Keratinocyte (primary cell): Measurements from ENCODE around the gene PRRG1. TPM values are rescaled to one million over a fixed set of nuclear protein-coding genes. Genes with fewer than 3 reads are reported as not detected.

Source experiments
- DNase-seq: peaks from one replicate; pipeline ENCODE4 v3.0.0-alpha.2; 2011; ENCODE audit warnings: low read depth, missing footprints, low spot score
- FAIRE-seq: peaks from 2 replicates; lab custom pipeline; 2011; peaks lifted over from hg19 to GRCh38; lab: Jason Lieb, UNC
- H2AFZ ChIP-seq: 2 replicates; pipeline ENCODE4 v1.6.0; 2012; ENCODE audit warnings: low read length, control low read depth, inconsistent platforms; ENCODE audit not compliant: control insufficient read depth
- H3K27ac ChIP-seq: 2 replicates; pipeline ENCODE4 v1.5.1; 2011; ENCODE audit warnings: low read length; ENCODE audit not compliant: control insufficient read depth, insufficient read depth
- H3K27me3 ChIP-seq: 3 replicates; pipeline ENCODE4 v1.6.0; 2011; ENCODE audit warnings: low read length; ENCODE audit not compliant: control insufficient read depth, insufficient read depth; ENCODE audit errors: extremely low read depth
- H3K36me3 ChIP-seq, 2 experiments: 2 replicates in 1 of 2; 3 replicates in 1 of 2; pipeline ENCODE4 v1.5.1; 2011; ENCODE audit warnings: low read length in 2 of 2, mild to moderate bottlenecking in 1 of 2; ENCODE audit not compliant: control insufficient read depth in 2 of 2, insufficient read depth in 2 of 2; ENCODE audit errors: extremely low read depth in 1 of 2
- H3K4me1 ChIP-seq: 3 replicates; pipeline ENCODE4 v1.5.1; 2011; ENCODE audit warnings: low read length; ENCODE audit not compliant: control insufficient read depth, insufficient read depth; ENCODE audit errors: extremely low read depth
- H3K4me2 ChIP-seq: 3 replicates; pipeline ENCODE4 v1.6.0; 2011; ENCODE audit warnings: low read depth, low read length; ENCODE audit not compliant: control insufficient read depth, insufficient read depth; ENCODE audit errors: extremely low read depth
- H3K4me3 ChIP-seq, 3 experiments: fragments of 200-600 bp in 1 of 3; sonication (generic) in 1 of 3; 2 replicates in 2 of 3; 3 replicates in 1 of 3; pipeline ENCODE4 v1.5.1; 2011 to 2016; ENCODE audit warnings: low read length in 3 of 3, mild to moderate bottlenecking in 3 of 3, control low read depth in 2 of 3, inconsistent platforms in 1 of 3, low read depth in 1 of 3, mixed read lengths in 1 of 3, mixed run types in 1 of 3, moderate library complexity in 1 of 3; ENCODE audit not compliant: control insufficient read depth in 2 of 3, insufficient read depth in 2 of 3; ENCODE audit errors: extremely low read depth in 1 of 3
- H3K79me2 ChIP-seq: 2 replicates; pipeline ENCODE4 v1.6.0; 2012; ENCODE audit warnings: low read length; ENCODE audit not compliant: control insufficient read depth, insufficient read depth
- H3K9ac ChIP-seq: 3 replicates; pipeline ENCODE4 v1.6.0; 2011; ENCODE audit warnings: low read length; ENCODE audit not compliant: control insufficient read depth, insufficient read depth; ENCODE audit errors: extremely low read depth
- H3K9me1 ChIP-seq: 3 replicates; pipeline ENCODE4 v1.6.0; 2011; ENCODE audit warnings: low read length; ENCODE audit not compliant: control insufficient read depth, insufficient read depth; ENCODE audit errors: extremely low read depth
- H3K9me3 ChIP-seq: 2 replicates; pipeline ENCODE4 v1.5.1; 2012; ENCODE audit warnings: low read depth, low read length; ENCODE audit not compliant: control insufficient read depth
- H4K20me1 ChIP-seq: 3 replicates; pipeline ENCODE4 v1.6.0; 2011; ENCODE audit warnings: low read length; ENCODE audit not compliant: control insufficient read depth, insufficient read depth; ENCODE audit errors: extremely low read depth
- EZH2 ChIP-seq: IDR thresholded peaks from one replicate; pipeline ENCODE4 v1.6.1; 2012; ENCODE audit warnings: inconsistent platforms, mild to moderate bottlenecking, low read length, moderate library complexity
- dilution Hi-C: fragments of 300-500 bp; cut with MboI; formaldehyde crosslinking; loops from one replicate; pipeline ENCODE4 v1.7.0; 2020; ENCODE audit warnings: low sequenced_read_pairs; ENCODE audit not compliant: extremely low pct_ligation_motif_present
- polyA plus RNA-seq, 5 experiments: library from polyadenylated mRNA; depleted of rRNA in 3 of 5; stranded (reverse) in 3 of 5; stranded (forward) in 1 of 5; unstranded in 1 of 5; fragments of >200 nt; gene quantifications; 1 replicate in 1 of 5; 2 replicates in 3 of 5; 3 replicates in 1 of 5; pipeline versions ENCODE4 v1.2.1 to v1.2.3, GENCODE V29; 2011 to 2012; ENCODE audit warnings: missing spikeins in 2 of 5, low read depth in 1 of 5, low replicate concordance in 1 of 5
- TF ChIP-seq, protein P1 (sequence below), 3 experiments: IDR thresholded peaks in 1 of 3; conservative IDR thresholded peaks in 1 of 3; optimal IDR thresholded peaks in 1 of 3; 2 replicates in 2 of 3; 3 replicates in 1 of 3; pipeline versions ENCODE3 to v1.5.1; 2011; ENCODE audit warnings: low read length in 3 of 3, mild to moderate bottlenecking in 3 of 3, moderate library complexity in 2 of 3, control low read depth in 1 of 3, inconsistent platforms in 1 of 3; ENCODE audit not compliant: insufficient read depth in 2 of 3; ENCODE audit errors: extremely low read depth in 1 of 3

The PRRG1 gene
- polyA plus RNA-seq, 1 donor (not counting 4 experiments of a cell fraction or from before 2014, with no cell fraction given), result 29.2 TPM

DNA sequence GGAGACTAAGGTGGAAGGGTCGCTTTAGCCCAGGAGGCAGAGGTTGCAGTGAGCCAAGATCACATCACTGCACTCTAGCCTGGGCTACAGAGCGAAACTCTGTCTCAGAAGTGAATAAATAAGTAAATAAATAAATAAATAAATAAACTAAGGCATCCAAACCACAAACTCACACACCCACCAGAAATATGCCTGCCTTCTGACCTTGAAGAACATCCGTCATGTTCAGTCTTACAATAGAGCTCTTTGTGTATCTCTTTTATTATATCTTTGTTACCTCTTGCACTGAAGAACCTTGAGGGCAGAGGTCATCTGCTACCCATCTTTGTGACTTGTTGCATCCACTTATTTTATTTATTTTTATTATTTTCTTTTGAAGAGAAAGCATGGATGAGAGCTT lies 71.6 kb downstream of the PRRG1 start:
- no peak overlapping the region for H3K27ac ChIP-seq
- H3K79me2 ChIP-seq, result no peaks in the 10 kb centered on the region
- FAIRE-seq (no peak), DNase-seq (no peak)
- H3K4me1 ChIP-seq, result no peaks in the 10 kb centered on the region
- TF ChIP-seq EZH2, result no peak
- TF ChIP-seq, protein P1, sequence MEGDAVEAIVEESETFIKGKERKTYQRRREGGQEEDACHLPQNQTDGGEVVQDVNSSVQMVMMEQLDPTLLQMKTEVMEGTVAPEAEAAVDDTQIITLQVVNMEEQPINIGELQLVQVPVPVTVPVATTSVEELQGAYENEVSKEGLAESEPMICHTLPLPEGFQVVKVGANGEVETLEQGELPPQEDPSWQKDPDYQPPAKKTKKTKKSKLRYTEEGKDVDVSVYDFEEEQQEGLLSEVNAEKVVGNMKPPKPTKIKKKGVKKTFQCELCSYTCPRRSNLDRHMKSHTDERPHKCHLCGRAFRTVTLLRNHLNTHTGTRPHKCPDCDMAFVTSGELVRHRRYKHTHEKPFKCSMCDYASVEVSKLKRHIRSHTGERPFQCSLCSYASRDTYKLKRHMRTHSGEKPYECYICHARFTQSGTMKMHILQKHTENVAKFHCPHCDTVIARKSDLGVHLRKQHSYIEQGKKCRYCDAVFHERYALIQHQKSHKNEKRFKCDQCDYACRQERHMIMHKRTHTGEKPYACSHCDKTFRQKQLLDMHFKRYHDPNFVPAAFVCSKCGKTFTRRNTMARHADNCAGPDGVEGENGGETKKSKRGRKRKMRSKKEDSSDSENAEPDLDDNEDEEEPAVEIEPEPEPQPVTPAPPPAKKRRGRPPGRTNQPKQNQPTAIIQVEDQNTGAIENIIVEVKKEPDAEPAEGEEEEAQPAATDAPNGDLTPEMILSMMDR (optimal IDR thresholded peaks at IDR 0.05 in 1 of 3, IDR thresholded peaks at IDR 0.05 in 1 of 3, conservative IDR thresholded peaks at IDR 0.05 in 1 of 3; ENCODE audit: extremely low read depth in 1 of 3, insufficient read depth in 2 of 3, low read length in 3 of 3), result no peak
- no peaks in the 10 kb centered on the region for H3K9me1 ChIP-seq
- H3K4me3 ChIP-seq, result no peak overlapping the region
- H3K27me3 ChIP-seq, result no peaks in the 10 kb centered on the region
- no peak overlapping the region for H2AFZ ChIP-seq
- H3K4me2 ChIP-seq, result no peak overlapping the region
- no peaks in the 10 kb centered on the region for H3K9me3 ChIP-seq
- dilution Hi-C loops, result no loop called here
- H3K36me3 ChIP-seq, result peaks cover 0 to 1% of the 10 kb centered on the region in 2 experiments
- no peak overlapping the region for H3K9ac ChIP-seq
- H4K20me1 ChIP-seq, result no peaks in the 10 kb centered on the region

DNA sequence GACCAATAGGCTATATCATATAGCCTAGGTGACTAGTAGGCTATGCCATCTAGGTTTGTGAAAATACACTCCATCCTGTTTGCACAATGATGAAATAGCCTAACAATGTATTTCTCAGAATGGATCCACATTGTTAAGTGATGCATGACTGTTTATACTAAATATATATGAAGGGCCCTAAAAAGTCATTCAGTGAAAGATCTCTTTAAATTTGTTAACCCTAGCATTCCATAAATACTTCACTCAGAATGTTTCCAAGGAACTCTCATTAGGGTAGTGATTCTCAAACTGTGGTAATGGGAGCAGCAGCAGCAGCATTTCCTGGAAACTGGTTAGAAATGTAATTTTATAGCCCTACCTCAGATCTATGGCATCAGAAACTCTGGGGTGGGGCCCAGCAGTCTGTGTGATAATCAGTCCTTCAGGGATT lies 74.9 kb downstream of the PRRG1 start:
- DNase-seq, result no peak
- Histone ChIP-seq H3K4me3 (no peak overlapping the region), H2AFZ (no peak overlapping the region), H3K27ac (no peak overlapping the region), H3K79me2 (no peaks in the 10 kb centered on the region), H3K4me2 (no peak overlapping the region), H4K20me1 (no peaks in the 10 kb centered on the region), H3K9ac (no peak overlapping the region), H3K36me3 (no peaks in the 10 kb centered on the region), H3K9me1 (no peaks in the 10 kb centered on the region), H3K27me3 (no peaks in the 10 kb centered on the region), H3K9me3 (no peaks in the 10 kb centered on the region), H3K4me1 (no peaks in the 10 kb centered on the region)
- dilution Hi-C loops, result no loop called here
- TF ChIP-seq, protein P1 (optimal IDR thresholded peaks at IDR 0.05 in 1 of 3, IDR thresholded peaks at IDR 0.05 in 1 of 3, conservative IDR thresholded peaks at IDR 0.05 in 1 of 3; ENCODE audit: extremely low read depth in 1 of 3, insufficient read depth in 2 of 3, low read length in 3 of 3), result no peak
- TF ChIP-seq EZH2, result no peak
- no peak for FAIRE-seq
